ENCODE results near the gene ITGA7. TPM values are rescaled to one million over a fixed set of nuclear protein-coding genes. Genes with fewer than 3 reads are reported as not detected.

Gene ITGA7
- polyA plus RNA-seq, 1 experiment, result 11.6 TPM

DNA sequence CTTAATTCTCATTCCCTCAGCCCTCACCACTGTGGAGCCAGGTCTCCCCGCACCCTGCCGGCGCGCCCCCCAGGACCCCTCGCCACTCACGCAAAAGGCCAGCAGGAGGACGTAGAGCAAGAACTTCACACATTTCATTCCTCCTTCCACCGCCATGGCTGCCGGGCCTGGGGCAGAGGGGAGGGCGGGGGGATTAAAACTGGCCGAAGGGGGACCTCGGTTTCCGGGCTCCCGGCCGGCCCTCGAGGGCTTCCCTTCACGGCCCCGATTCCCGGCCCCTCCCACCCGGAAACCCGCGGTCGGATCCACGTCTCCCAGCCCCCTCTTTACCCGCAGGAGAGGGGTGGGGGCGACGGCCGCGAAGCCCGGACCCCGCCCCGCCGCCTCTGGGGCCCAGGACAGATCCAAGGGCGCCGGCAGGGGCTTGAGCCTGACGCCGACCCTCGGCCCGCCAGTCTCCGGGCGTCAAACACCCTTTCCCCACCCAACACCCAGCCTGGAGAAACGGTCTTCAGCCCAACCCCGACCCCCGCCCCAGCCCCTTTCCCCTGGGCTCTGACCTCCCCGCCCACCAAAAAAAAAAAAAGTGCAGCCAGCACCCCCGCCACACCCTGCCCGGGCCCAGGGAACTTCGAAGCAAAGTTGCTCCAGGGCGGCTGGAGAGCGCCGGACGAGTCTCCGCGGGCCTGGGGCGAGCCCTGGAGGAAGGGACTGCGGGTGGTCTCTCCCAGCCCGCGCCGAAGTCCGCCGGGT is 20.7 kb upstream of the ITGA7 start:
- Histone ChIP-seq H3K27me3 (ENCODE audit: control insufficient read depth, insufficient read depth, low read length) (no peaks in the 10 kb centered on the region), H3K4me3 (ENCODE audit: low read depth, low read length) (peak overlapping the region; percentile 73), H3K36me3 (ENCODE audit: control insufficient read depth, insufficient read depth, low read length) (peaks cover 26% of the 10 kb centered on the region)
- no peak for DNase-seq (ENCODE audit: low read depth)
- TF ChIP-seq CTCF (IDR thresholded peaks at IDR 0.05; ENCODE audit: insufficient read depth, low read depth, low read length), result no peak
- CTCF ChIA-PET, result interaction anchor here (1.0 to 2.3 kb wide), 4 partner anchors 8 to 199 kb away, joined by 3 to 29 read pairs (median 9); partner anchors contain the start of genes PYM1 and RDH5
- POLR2A ChIA-PET, result interaction anchor here (0.6 to 1.4 kb wide), 3 partner anchors 9 to 11 kb away, joined by 3 to 6 read pairs (median 4); no protein-coding TSS in a partner anchor

GRCh38 chr12:55727643-55728185 is 20.0 kb upstream of the ITGA7 start:
- peak overlapping the region; percentile 73 for H3K4me3 ChIP-seq (ENCODE audit: low read depth, low read length)
- peaks cover 29% of the 10 kb centered on the region for H3K36me3 ChIP-seq (ENCODE audit: control insufficient read depth, insufficient read depth, low read length)
- ChIA-PET POLR2A (no interaction called here), CTCF (no interaction called here)
- no peak for TF ChIP-seq CTCF (IDR thresholded peaks at IDR 0.05; ENCODE audit: insufficient read depth, low read depth, low read length)
- no peaks in the 10 kb centered on the region for H3K27me3 ChIP-seq (ENCODE audit: control insufficient read depth, insufficient read depth, low read length)
- DNase-seq (ENCODE audit: low read depth), result no peak

GRCh38 chr12:55726971-55727370 is 19.3 kb upstream of the ITGA7 start:
- POLR2A ChIA-PET, result no interaction called here
- DNase-seq (ENCODE audit: low read depth), result no peak
- CTCF ChIA-PET, result interaction anchor here (0.6 kb wide), 1 partner anchor 95 kb away, joined by 3 read pairs; no protein-coding TSS in a partner anchor
- peak overlapping the region; percentile 73 for H3K4me3 ChIP-seq (ENCODE audit: low read depth, low read length)
- H3K27me3 ChIP-seq (ENCODE audit: control insufficient read depth, insufficient read depth, low read length), result no peaks in the 10 kb centered on the region
- TF ChIP-seq CTCF (IDR thresholded peaks at IDR 0.05; ENCODE audit: insufficient read depth, low read depth, low read length), result no peak
- H3K36me3 ChIP-seq (ENCODE audit: control insufficient read depth, insufficient read depth, low read length), result peaks cover 29% of the 10 kb centered on the region

DNA sequence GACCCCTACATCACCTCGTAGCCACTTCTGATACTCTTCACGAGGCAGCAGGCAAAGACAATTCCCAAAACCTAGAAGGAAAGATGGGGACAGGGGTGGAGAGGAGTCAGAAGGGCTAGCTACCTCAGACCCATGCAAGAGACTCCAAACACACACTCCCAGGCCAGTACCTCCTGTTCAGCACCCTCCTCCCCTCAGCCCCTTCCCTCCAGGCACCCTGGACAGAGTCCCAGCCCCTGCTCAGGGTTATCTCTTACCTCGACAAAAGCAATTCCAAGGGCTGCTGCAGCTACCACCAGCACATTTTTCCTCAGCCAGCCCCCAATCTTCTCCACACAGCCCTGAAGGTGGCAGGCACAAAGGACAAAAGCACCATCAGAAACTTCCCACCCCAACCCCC is 17.9 kb upstream of the ITGA7 start:
- TF ChIP-seq CTCF (IDR thresholded peaks at IDR 0.05; ENCODE audit: insufficient read depth, low read depth, low read length), result no peak
- Histone ChIP-seq H3K4me3 (ENCODE audit: low read depth, low read length) (no peak overlapping the region), H3K36me3 (ENCODE audit: control insufficient read depth, insufficient read depth, low read length) (peaks cover 29% of the 10 kb centered on the region), H3K27me3 (ENCODE audit: control insufficient read depth, insufficient read depth, low read length) (no peaks in the 10 kb centered on the region)
- no peak for DNase-seq (ENCODE audit: low read depth)
- ChIA-PET POLR2A (no interaction called here), CTCF (interaction anchor here (0.8 to 4.3 kb wide), 2 partner anchors 12 to 118 kb away, joined by 3 to 42 read pairs; partner anchors contain the start of gene MMP19)

DNA sequence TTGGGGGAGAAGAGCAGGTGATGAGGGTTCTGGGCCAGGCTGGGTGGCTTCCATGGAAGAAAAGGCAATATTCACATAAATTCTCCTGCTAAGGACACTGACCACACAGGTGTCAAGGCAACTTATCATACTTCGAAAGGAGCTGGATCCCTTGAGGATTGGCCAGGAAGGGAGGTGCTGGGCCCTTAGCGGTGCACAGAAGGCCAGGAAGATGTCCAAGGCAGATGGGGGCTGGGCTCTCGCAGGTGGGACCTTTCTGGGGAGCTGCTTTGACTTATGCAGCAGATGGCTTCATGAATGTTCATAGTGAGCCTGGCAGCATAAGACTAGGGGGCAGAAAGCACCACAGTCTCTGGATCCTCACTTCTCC is 17.2 kb upstream of the ITGA7 start:
- POLR2A ChIA-PET, result interaction anchor here (0.5 kb wide), 1 partner anchor 11 kb away, joined by 3 read pairs; no protein-coding TSS in a partner anchor
- TF ChIP-seq CTCF (IDR thresholded peaks at IDR 0.05; ENCODE audit: insufficient read depth, low read depth, low read length), result no peak
- Histone ChIP-seq H3K4me3 (ENCODE audit: low read depth, low read length) (no peak overlapping the region), H3K36me3 (ENCODE audit: control insufficient read depth, insufficient read depth, low read length) (peaks cover 29% of the 10 kb centered on the region), H3K27me3 (ENCODE audit: control insufficient read depth, insufficient read depth, low read length) (no peaks in the 10 kb centered on the region)
- DNase-seq (ENCODE audit: low read depth), result no peak
- CTCF ChIA-PET, result interaction anchor here (0.6 to 4.3 kb wide), 6 partner anchors 9 to 118 kb away, joined by 3 to 42 read pairs (median 3); partner anchors contain the start of genes BLOC1S1 and MMP19
